Fibroblast of lung (primary cell): ENCODE data around the gene RNMT.

Experiments
- EZH2 ChIP-seq: IDR thresholded peaks from 2 replicates; pipeline ENCODE4 v1.5.1; 2012; ENCODE audit warnings: low read length, control low read depth, mild to moderate bottlenecking; ENCODE audit errors: missing control alignments
- TF ChIP-seq, protein P1 (sequence below), 2 donors: IDR thresholded peaks in 1 of 2; conservative IDR thresholded peaks in 1 of 2; 1 replicate in 1 of 2; 2 replicates in 1 of 2; pipeline ENCODE4 v1.5.1; 2011 to 2012; ENCODE audit warnings: low read length in 2 of 2, control low read depth in 1 of 2, inconsistent platforms in 1 of 2, low read depth in 1 of 2, mild to moderate bottlenecking in 1 of 2

DNA sequence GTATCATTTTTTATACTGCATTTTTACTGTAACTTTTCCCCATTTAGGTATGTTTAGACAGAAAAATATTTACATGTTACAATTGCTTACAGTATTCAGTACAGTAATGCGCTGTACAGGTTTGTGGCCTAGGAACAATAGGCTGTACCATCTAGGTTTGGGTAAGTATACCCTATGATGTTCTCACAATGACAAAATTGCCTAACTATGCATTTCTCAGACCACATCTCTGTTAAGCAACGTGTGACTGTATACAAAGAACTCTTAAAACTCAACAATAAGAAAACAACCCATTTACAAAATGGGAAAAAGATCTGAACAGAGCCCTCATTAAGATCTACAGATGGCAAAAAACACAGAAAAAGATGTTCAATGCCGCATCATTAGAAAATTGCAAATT lies 29.5 kb upstream of the RNMT start:
- TF ChIP-seq, protein P1, sequence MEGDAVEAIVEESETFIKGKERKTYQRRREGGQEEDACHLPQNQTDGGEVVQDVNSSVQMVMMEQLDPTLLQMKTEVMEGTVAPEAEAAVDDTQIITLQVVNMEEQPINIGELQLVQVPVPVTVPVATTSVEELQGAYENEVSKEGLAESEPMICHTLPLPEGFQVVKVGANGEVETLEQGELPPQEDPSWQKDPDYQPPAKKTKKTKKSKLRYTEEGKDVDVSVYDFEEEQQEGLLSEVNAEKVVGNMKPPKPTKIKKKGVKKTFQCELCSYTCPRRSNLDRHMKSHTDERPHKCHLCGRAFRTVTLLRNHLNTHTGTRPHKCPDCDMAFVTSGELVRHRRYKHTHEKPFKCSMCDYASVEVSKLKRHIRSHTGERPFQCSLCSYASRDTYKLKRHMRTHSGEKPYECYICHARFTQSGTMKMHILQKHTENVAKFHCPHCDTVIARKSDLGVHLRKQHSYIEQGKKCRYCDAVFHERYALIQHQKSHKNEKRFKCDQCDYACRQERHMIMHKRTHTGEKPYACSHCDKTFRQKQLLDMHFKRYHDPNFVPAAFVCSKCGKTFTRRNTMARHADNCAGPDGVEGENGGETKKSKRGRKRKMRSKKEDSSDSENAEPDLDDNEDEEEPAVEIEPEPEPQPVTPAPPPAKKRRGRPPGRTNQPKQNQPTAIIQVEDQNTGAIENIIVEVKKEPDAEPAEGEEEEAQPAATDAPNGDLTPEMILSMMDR (conservative IDR thresholded peaks at IDR 0.05 in 1 of 2, IDR thresholded peaks at IDR 0.05 in 1 of 2; ENCODE audit: low read depth in 1 of 2, low read length in 2 of 2) = no peak
- no peak for TF ChIP-seq EZH2
